ENCODE measurements around the gene SLC27A5.
"Not testable (repeated sequence)": the region's sequence is repeated elsewhere in the genome, so short reads cannot be mapped to it uniquely, and the experiment has no call there.

Gene SLC27A5

GRCh38 chr19:58498316-58499020, 13.3 kb downstream of the SLC27A5 start:
- no peak for DNase-seq (ENCODE audit: low read depth in 2 of 2)

- no peak for DNase-seq (ENCODE audit: low read depth in 2 of 2)
These were observed 14.1 kb downstream of the SLC27A5 start for GRCh38 chr19:58497634-58498170.

DNA sequence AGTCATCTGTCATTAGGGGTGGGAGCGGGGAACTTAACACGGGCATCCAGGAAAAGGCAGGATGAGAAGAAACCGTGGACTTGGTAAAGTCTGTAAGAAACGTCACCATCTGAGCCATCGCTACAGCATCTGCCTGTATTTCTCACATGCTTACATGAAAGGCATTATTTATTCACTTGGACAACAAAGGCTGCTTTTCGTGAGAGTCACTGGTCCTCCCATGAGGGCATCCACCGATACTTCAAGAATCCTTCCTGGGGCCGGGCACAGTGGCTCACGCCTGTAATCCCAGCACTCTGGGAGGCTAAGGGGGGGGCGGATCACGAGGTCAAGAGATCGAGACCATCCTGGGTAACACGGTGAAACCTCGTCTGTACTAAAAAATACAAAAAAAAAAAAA, 19.5 kb downstream of the SLC27A5 start:
- no peak for DNase-seq (ENCODE audit: low read depth in 2 of 2)

- no peak for DNase-seq (ENCODE audit: low read depth in 2 of 2)
These were observed 20.4 kb downstream of the SLC27A5 start for GRCh38 chr19:58491393-58491792.

- not testable (repeated sequence) for DNase-seq (ENCODE audit: low read depth in 2 of 2)
These were observed 27.4 kb downstream of the SLC27A5 start for GRCh38 chr19:58484349-58484748.

GRCh38 chr19:58483776-58484175, 28.0 kb downstream of the SLC27A5 start:
- no peak for DNase-seq (ENCODE audit: low read depth in 2 of 2)

DNA sequence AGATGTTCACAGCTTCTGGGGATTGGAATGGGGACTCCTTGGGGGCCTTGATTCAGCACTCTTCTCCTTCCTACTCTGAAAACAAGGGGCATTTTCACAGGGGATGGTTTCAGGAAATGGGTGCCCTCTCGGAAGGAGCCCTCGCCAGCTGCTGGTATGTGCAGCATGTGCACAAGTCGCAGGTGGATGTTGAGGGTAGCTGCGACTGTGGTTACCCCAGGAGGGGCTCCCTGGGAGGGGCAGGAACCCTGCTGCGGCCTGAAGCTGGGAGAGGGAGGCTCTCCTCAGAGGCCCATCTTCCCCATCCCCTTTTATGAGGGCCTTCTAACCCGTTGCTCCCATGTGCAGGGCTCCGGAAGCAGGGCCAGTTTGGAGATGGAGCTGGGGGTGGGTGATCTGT, 29.4 kb downstream of the SLC27A5 start:
- DNase-seq (ENCODE audit: low read depth in 2 of 2), result no peak

DNA sequence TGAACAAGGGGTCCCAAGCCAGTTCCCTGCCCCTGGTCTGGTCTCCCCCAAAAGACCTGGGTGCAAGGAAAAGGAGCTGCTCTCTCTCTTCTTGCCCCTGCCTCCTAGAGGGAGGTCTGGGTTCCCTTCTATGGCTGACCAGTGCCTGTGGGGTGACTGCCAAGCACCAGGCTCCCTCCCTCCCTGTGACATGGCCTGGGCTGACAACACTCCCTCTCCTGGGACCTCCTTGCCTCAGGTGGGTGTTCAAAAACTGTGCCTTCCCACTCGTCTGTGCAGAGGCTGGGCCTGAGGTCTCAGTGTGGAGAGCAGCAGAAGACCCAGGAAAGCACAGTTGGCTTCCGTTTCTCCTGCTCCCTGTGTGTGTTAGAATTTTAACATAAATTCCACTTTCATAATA, 31.0 kb downstream of the SLC27A5 start:
- no peak for DNase-seq (ENCODE audit: low read depth in 2 of 2)

DNA sequence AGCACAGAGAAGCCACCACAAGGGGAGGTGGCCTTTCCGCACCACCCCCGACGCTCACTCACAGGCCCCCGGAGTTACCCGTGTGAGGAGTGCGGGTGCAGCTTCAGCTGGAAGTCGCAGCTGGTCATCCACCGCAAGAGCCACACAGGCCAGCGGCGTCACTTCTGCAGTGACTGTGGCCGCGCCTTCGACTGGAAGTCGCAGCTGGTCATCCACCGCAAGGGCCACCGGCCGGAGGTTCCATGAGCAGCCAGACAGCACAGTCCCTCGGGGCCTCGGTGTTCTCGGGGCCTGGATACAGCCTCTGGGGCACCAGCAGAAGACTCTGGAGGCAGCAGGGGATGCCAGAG, 31.3 kb downstream of the SLC27A5 start:
- no peak for DNase-seq (ENCODE audit: low read depth in 2 of 2)

DNA sequence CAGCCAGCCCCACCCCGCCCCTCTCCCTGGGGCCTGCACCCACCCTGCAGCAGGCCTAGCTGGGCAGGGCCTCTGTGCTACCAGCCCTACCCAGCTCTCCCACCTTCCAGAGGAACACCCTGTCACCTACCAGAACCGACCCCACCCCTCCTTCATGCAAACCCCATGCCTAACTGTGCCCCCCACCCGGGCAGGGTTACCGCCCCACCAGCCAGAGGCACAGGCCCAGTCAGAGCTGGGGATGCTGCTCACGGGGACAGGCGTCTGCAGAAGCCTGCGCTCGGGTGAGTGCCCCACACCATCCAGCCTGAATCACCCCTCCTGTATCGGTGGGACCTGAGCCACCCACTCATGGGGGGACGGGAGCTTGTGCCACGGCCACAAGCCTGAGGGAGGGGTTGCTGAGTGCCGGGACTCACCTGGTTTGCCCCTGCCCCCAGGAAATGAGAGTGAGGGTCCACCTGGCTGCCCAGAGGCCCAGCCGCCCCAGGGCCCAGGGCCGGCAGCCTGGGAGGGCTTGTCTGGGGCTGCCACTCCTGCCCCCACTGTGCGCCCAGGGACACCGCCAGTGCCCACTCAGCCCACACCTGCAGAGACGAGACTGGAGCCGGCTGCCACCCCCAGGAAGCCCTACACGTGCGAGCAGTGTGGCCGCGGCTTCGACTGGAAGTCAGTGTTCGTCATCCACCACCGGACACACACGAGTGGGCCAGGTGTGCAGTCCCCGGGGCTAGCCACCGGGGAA, 31.9 kb downstream of the SLC27A5 start:
- no peak for DNase-seq (ENCODE audit: low read depth in 2 of 2)

GRCh38 chr19:58479303-58479702, 32.5 kb downstream of the SLC27A5 start:
- DNase-seq (ENCODE audit: low read depth in 2 of 2), result no peak

DNA sequence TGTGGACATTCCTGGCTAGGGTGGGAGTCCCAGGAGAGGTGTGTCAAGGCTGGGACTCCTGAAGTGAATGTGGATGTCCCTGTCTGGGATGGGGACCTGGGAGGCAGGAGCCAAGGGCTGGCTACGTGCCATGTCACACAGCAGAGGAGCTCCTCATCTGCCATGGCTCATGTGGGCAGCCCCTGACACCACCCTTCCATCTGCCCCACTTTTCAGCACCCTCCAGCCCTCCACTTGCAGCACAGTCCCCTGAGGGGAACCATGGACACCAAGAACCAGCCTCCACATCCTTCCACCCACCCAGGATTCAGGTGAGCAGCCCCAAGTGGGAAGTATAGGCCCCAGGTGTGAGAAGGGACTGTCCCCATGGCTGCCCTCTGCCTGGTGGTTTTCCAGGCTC, 33.9 kb downstream of the SLC27A5 start:
- no peak for DNase-seq (ENCODE audit: low read depth in 2 of 2)

DNA sequence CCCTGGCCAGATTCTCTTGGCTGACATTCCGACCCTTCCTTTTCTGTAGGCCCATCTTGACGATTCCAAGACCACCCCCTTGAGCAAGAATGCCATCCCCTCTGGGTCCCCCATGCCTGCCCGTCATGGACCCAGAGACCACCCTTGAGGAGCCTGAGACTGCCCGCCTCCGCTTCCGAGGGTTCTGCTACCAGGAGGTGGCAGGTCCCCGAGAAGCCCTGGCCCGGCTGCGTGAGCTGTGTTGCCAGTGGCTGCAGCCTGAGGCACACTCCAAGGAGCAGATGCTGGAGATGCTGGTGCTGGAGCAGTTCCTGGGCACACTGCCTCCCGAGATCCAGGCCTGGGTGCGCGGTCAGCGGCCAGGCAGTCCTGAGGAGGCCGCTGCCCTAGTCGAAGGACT, 34.7 kb downstream of the SLC27A5 start:
- DNase-seq (ENCODE audit: low read depth in 2 of 2), result no peak

GRCh38 chr19:58476498-58477015, 35.2 kb downstream of the SLC27A5 start:
- no peak for DNase-seq (ENCODE audit: low read depth in 2 of 2)

DNA sequence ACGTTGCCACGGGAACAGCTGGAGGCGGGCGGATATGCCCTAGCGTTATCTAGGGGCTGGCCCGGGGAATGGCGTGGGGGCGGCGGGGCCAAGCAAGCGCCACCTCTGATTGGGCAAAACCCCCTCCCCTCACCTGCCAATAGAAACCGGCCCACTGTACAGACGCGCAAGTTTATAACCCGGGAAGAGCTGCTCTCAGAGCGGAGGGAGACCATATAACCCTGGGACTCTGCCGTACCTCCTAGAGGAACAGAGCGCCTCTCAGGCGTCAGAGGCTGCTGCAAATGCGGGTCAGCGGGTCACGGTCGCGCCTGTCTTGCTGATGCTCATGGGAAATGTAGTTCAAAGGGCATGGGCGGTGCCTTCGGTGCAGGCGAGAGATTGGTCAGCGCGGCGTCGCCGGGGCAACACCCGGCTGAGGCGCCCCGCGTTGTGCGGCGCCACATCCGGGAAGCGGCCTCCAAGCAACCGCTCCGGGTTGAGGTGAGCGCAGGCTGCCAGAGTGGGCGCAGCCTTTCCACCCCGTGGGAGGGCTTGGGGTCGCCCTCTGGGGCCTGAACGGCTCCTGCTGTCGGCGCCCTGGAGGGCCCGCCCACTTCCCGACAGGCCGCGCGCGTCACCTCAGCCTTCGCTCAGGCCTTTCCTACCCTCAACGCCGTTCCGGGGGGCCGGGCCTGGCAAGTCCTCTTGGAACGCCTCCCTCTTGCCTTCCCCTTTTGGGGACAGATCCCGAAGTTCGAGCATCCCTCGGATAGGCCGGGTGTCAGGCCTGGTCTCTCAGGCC, 35.9 kb downstream of the SLC27A5 start, which contains the start of gene ZNF446:
TSS of gene ZNF446 (plus strand) at position 639 of the 784 bp plus-strand sequence. CDS start 867 bp downstream, outside the sequence.
- DNase-seq (ENCODE audit: low read depth in 2 of 2), result peak; percentile 90

GRCh38 chr19:58474997-58475713, 36.6 kb downstream of the SLC27A5 start:
- no peak for DNase-seq (ENCODE audit: low read depth in 2 of 2)

DNA sequence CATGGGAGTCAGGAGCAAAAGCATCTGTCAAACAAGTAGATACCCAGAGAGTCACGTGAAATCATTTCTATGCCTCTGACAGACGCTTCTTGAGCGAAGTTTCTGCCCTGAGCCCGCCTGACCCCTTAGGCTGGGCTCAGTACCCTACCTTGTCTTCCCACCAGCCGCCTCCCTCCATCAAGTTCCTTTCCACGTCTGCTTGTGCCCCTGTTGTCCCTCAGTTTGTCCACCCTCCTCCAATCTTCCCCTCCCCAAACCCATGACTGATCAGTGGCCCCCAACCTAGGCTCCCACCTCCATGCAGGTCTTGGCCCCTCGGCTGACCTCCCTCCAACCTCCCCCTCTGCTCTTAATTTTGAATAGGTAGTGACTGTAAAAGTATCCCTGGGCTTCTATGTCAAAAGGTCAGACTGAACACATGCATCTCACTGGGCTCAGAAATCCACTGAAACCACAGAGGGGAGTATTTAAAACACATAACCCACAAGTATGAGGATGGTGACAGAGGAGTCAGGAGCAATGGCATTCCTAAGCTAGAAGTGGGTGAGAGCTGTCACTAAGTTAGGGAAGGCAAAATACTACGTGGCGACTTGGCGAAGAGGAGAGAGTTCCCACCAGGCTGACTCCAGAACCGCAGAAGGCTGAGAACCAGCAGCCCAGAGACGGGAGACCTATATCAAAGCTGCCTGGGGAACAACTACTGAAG, 37.3 kb downstream of the SLC27A5 start:
- DNase-seq (ENCODE audit: low read depth in 2 of 2), result no peak

DNA sequence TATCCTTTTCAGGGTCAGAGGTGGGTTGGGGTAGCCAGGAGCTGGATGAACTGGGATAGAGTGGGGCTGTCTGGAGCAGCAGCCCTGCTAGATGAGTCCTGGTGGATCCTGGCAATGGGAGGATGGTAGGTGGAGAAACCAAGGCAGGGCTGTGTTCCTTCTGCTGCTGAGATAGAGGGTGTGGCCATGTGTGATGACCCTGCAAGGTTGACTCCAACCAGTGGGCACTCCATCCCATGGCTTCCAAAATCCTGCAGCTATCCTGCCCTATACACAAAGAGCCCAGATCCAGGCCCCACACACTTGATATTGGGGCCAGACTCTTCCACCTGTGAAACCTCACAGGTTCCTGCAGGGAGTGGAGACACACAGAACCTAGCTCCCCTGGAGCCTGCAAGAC, 38.0 kb downstream of the SLC27A5 start:
- DNase-seq (ENCODE audit: low read depth in 2 of 2), result no peak

- DNase-seq (ENCODE audit: low read depth in 2 of 2), result no peak
These were observed 40.1 kb downstream of the SLC27A5 start for GRCh38 chr19:58471736-58472135.

DNA sequence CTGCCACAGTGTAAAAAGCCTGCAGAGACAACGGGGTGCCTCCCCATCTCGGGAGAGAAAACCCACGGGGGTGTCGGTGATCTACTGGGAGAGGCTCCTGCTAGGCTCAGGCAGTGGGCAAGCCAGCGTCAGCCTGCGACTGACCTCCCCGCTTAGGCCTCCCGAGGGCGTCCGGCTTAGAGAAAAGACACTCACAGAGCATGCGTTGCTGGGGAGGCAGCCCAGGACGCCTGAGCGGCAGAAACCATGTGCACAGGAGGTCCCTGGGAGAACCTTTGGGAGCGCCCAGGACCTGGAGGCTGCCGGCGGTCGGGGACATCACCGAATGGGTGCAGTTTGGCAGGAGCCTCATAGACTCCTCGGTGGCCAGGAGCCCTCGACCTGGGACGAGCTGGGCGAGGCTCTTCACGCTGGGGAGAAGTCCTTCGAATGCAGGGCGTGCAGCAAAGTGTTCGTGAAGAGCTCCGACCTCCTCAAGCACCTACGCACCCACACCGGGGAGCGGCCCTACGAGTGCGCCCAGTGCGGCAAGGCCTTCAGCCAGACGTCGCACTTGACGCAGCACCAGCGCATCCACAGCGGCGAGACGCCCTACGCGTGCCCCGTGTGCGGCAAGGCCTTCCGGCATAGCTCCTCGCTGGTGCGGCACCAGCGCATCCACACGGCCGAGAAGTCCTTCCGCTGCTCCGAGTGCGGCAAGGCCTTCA, 40.8 kb downstream of the SLC27A5 start:
- DNase-seq (ENCODE audit: low read depth in 2 of 2), result not testable (repeated sequence)

Measured in stimulated activated CD8-positive, alpha-beta memory T cell treated with anti-CD3 and anti-CD28 coated beads, Interleukin-2, amount 100 ng/mL, for 1 hour (primary cell).